Stomach (tissue), 9 donors: Measurements from ENCODE around the gene UBXN2A. TPM values are rescaled to one million over a fixed set of nuclear protein-coding genes. Genes with fewer than 3 reads are reported as not detected.

Experiments used
- DNase-seq, 2 donors: peaks; one replicate each; pipeline versions ENCODE4 v3.0.0 to v3.0.0-alpha.2; 2013 to 2019
- H3K27ac ChIP-seq, 5 donors: fragments of 200-600 bp in 4 of 5; sonication (generic) in 4 of 5; one replicate each; pipeline ENCODE4 v1.5.1; 2013 to 2019; ENCODE audit warnings: mild to moderate bottlenecking in 1 of 5, moderate library complexity in 1 of 5
- H3K27me3 ChIP-seq, 3 donors: fragments of 200-600 bp; sonication (generic); one replicate each; pipeline ENCODE4 v1.5.1; 2017 to 2019; ENCODE audit warnings: mixed run types in 1 of 3
- H3K36me3 ChIP-seq, 4 donors: fragments of 200-600 bp; sonication (generic); 1 replicate in 3 of 4; 2 replicates in 1 of 4; pipeline ENCODE4 v1.5.1; 2016 to 2019
- H3K4me1 ChIP-seq, 4 donors: fragments of 200-600 bp; sonication (generic); one replicate each; pipeline ENCODE4 v1.5.1; 2016 to 2019
- H3K4me3 ChIP-seq, 4 donors: fragments of 200-600 bp; sonication (generic) in 3 of 4; one replicate each; pipeline ENCODE4 v1.5.1; 2016 to 2019; ENCODE audit warnings: mild to moderate bottlenecking in 1 of 4
- H3K9me3 ChIP-seq, 4 donors: fragments of 200-600 bp; sonication (generic); one replicate each; pipeline ENCODE4 v1.5.1; 2016 to 2019
- EP300 ChIP-seq: sonication (generic); formaldehyde crosslinking; IDR thresholded peaks from one replicate; pipeline ENCODE4 v1.6.1; 2017; ENCODE audit warnings: antibody characterized with exemption
- POLR2A ChIP-seq, 4 donors: fragments of 450-650 bp; IDR thresholded peaks; one replicate each; pipeline ENCODE4 v1.6.1; 2016; ENCODE audit warnings: antibody characterized with exemption in 4 of 4, control low read depth in 2 of 4, mild to moderate bottlenecking in 1 of 4, moderate library complexity in 1 of 4
- POLR2AphosphoS5 ChIP-seq, 3 donors: sonication (generic); formaldehyde crosslinking; IDR thresholded peaks; one replicate each; pipeline ENCODE4 v1.6.1; 2016; ENCODE audit warnings: antibody characterized with exemption in 3 of 3
- WGBS, 5 donors: extraction: QIAGEN DNeasy Blood & Tissue Kit in 3 of 5; methylation state at CpG; one replicate each; pipeline versions ENCODE4 v1.1.5 to v1.1.7; 2013 to 2018; 5-methylcytosine and 5-hydroxymethylcytosine counted together
- intact Hi-C: fragments of 100-400 bp; cut with DNase I; formaldehyde crosslinking; loops from one replicate; pipeline ENCODE4 v1.15.1; 2023; ENCODE audit warnings: low total_unique reads
- polyA plus RNA-seq, 3 donors: library from polyadenylated mRNA; stranded (reverse); fragments of 200-250 nt; gene quantifications; one replicate each; pipeline ENCODE4 v1.2.3, GENCODE V29; 2013
- total RNA-seq, 5 donors: library from RNA; depleted of rRNA; stranded (reverse); fragments of >200 nt; gene quantifications; one replicate each; pipeline versions ENCODE4 v1.1.0 to v1.2.3, GENCODE V29; 2014 to 2016
- TF ChIP-seq, protein P1 (sequence below), 7 experiments: fragments of 450-650 bp in 4 of 7; fragments of 200-600 bp in 3 of 7; sonication (generic) in 3 of 7; IDR thresholded peaks; one replicate each; pipeline ENCODE4 v1.5.1; 2016 to 2019; ENCODE audit warnings: antibody characterized with exemption in 7 of 7, control low read depth in 2 of 7, mild to moderate bottlenecking in 1 of 7
- donor health status: healthy with polysubstance abuse.
- donor health status: Bipolar disorder and iron deficiency.
- donor health status: healthy.

Gene UBXN2A
- total and polyA plus RNA-seq, 8 donors, result 3.6 to 53.6 (median 7.6) TPM

DNA sequence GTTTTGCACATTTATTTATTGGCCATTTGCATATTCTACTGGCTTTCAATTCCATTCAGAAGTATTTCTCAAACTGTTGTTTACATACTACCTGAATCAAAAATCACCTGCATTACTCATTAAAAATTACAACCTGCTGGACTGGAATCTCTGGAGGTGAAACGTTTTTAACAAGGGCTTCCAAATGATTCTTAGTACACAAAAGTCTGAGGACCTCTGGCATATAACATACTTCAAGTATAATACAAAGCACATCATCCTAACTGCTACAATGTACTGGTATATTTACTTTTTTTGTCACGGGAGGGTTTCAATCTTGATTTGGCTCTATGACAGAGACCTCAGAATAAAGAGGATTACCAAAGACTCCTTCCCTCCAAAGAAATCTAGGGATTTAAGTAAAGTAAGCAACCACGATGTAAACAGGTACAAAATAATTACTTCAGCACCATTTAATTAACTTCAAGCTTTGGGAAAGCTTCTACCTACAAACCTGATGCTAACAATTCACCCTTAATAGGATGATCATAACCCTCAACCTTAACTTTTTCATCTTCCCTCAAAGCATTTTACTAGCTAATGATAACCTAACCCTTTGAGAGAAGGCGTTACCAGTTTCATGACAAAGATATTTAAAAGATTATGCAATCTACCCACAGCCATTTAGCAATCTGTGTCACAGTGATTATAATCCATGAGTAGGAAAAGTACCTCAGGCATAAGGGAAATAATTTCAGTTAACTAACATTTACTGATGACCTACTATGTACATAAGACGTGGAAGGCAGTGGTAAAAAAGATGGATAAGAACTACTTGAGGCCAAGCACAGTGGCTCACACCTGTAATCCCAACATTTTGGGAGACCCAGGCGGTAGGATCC, 38.1 kb upstream of the UBXN2A start:
- Histone ChIP-seq H3K27me3 (no peaks in the 10 kb centered on the region), H3K9me3 (no peaks in the 10 kb centered on the region), H3K4me3 (no peak overlapping the region), H3K27ac (peak overlapping the region in 1 of 5 donors; percentile 16), H3K36me3 (no peaks in the 10 kb centered on the region), H3K4me1 (peaks cover 18 to 57% (median 34%) of the 10 kb centered on the region in 4 donors)
- intact Hi-C loops, result no loop called here
- 43 to 51% (median 49%) methylated on average over 6 of the region's 6 CpGs for WGBS, 5 donors
- no peak for TF ChIP-seq POLR2A (IDR thresholded peaks at IDR 0.05)
- no peak for TF ChIP-seq EP300
- TF ChIP-seq, protein P1, sequence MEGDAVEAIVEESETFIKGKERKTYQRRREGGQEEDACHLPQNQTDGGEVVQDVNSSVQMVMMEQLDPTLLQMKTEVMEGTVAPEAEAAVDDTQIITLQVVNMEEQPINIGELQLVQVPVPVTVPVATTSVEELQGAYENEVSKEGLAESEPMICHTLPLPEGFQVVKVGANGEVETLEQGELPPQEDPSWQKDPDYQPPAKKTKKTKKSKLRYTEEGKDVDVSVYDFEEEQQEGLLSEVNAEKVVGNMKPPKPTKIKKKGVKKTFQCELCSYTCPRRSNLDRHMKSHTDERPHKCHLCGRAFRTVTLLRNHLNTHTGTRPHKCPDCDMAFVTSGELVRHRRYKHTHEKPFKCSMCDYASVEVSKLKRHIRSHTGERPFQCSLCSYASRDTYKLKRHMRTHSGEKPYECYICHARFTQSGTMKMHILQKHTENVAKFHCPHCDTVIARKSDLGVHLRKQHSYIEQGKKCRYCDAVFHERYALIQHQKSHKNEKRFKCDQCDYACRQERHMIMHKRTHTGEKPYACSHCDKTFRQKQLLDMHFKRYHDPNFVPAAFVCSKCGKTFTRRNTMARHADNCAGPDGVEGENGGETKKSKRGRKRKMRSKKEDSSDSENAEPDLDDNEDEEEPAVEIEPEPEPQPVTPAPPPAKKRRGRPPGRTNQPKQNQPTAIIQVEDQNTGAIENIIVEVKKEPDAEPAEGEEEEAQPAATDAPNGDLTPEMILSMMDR (IDR thresholded peaks at IDR 0.05), result no peak
- no peak for TF ChIP-seq POLR2AphosphoS5 (IDR thresholded peaks at IDR 0.05)
- no peak for DNase-seq

GRCh38 chr2:23903034-23903433, 37.2 kb upstream of the UBXN2A start:
- no peaks in the 10 kb centered on the region for H3K36me3 ChIP-seq
- TF ChIP-seq EP300 (no peak), POLR2A (IDR thresholded peaks at IDR 0.05) (no peak)
- intact Hi-C loops, result no loop called here
- H3K4me3 ChIP-seq, result no peak overlapping the region
- peak overlapping the region in 1 of 5 donors; percentile 16 for H3K27ac ChIP-seq
- no peaks in the 10 kb centered on the region for H3K9me3 ChIP-seq
- no peak for DNase-seq
- 91 to 100% (median 94%) methylated on average over 2 of the region's 2 CpGs for WGBS, 5 donors
- no peaks in the 10 kb centered on the region for H3K27me3 ChIP-seq
- H3K4me1 ChIP-seq, result peaks cover 18 to 57% (median 34%) of the 10 kb centered on the region in 4 donors

DNA sequence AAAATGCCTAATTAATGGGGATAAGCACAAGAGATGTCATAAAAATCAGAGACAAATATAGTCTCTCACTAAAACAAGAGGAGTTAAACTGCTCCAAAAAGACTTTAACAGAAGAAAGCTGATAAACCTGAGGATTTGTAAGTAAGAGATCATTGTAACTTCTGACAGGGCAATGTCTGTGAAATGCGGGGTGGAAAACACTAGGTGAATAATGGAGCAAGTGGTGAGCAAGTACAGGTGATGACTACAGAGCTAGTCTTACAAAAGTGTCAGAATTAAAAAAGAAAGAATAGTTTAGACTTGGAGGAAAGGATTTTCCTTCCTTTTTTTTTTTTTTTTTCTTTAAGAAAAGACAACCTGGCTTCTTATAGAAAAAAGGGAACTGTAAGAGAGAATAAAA, 36.0 kb upstream of the UBXN2A start:
- Histone ChIP-seq H3K27ac (no peak overlapping the region), H3K36me3 (no peaks in the 10 kb centered on the region), H3K9me3 (no peaks in the 10 kb centered on the region), H3K4me1 (peaks cover 18 to 57% (median 34%) of the 10 kb centered on the region in 4 donors), H3K4me3 (no peak overlapping the region), H3K27me3 (no peaks in the 10 kb centered on the region)
- DNase-seq, result no peak
- WGBS, 5 donors, result 74 to 94% (median 77%) methylated on average over 1 of the region's 1 CpG
- TF ChIP-seq POLR2A (IDR thresholded peaks at IDR 0.05) (no peak), EP300 (no peak), POLR2AphosphoS5 (IDR thresholded peaks at IDR 0.05) (no peak)
- TF ChIP-seq, protein P1 (IDR thresholded peaks at IDR 0.05), result no peak
- intact Hi-C loops, result no loop called here

- peaks cover 18 to 57% (median 34%) of the 10 kb centered on the region in 4 donors for H3K4me1 ChIP-seq
- H3K27ac ChIP-seq, result no peak overlapping the region
- no peak for TF ChIP-seq POLR2A (IDR thresholded peaks at IDR 0.05)
- TF ChIP-seq POLR2AphosphoS5 (IDR thresholded peaks at IDR 0.05), result no peak
- TF ChIP-seq EP300, result no peak
- TF ChIP-seq, protein P1 (IDR thresholded peaks at IDR 0.05), result no peak
- no peaks in the 10 kb centered on the region for H3K36me3 ChIP-seq
- intact Hi-C loops, result no loop called here
- peak in 1 of 2 donors; percentile 54 for DNase-seq
- H3K4me3 ChIP-seq, result no peak overlapping the region
- H3K9me3 ChIP-seq, result no peaks in the 10 kb centered on the region
- no peaks in the 10 kb centered on the region for H3K27me3 ChIP-seq
- 77 to 88% (median 85%) methylated on average over 2 of the region's 2 CpGs for whole genome bisulfite sequencing, 5 donors
Observed at GRCh38 chr2:23904692-23905091, 35.6 kb upstream of the UBXN2A start.

DNA sequence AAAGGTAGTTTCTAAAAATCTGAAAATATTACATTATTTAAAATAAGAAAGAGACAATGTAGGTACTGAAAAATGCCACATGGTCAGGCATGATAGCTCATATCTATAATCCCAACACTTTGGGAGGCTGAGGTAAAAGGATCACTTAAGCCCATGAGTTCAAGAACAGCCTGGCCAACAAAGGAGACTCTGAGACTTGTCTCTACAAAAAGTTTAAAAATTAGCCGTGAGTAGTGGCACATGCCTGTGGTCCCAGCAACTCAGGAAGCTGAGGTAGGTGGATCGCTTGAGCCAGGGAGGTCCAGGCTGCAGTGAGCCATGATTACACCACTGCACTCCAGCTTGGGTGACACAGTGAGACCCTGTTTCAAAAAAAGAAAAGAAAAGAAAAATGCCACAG, 35.1 kb upstream of the UBXN2A start:
- TF ChIP-seq POLR2A (IDR thresholded peaks at IDR 0.05), result no peak
- no peak for TF ChIP-seq EP300
- no peak for TF ChIP-seq POLR2AphosphoS5 (IDR thresholded peaks at IDR 0.05)
- TF ChIP-seq, protein P1 (IDR thresholded peaks at IDR 0.05), result no peak
- WGBS, 5 donors, result 58 to 84% (median 74%) methylated on average over 2 of the region's 2 CpGs
- no peaks in the 10 kb centered on the region for H3K36me3 ChIP-seq
- peaks cover 18 to 55% (median 33%) of the 10 kb centered on the region in 4 donors for H3K4me1 ChIP-seq
- no peaks in the 10 kb centered on the region for H3K9me3 ChIP-seq
- no peak overlapping the region for H3K27ac ChIP-seq
- no peaks in the 10 kb centered on the region for H3K27me3 ChIP-seq
- no peak for DNase-seq
- no peak overlapping the region for H3K4me3 ChIP-seq
- intact Hi-C loops, result no loop called here
